ENCODE results near the gene MBD5.

DNA sequence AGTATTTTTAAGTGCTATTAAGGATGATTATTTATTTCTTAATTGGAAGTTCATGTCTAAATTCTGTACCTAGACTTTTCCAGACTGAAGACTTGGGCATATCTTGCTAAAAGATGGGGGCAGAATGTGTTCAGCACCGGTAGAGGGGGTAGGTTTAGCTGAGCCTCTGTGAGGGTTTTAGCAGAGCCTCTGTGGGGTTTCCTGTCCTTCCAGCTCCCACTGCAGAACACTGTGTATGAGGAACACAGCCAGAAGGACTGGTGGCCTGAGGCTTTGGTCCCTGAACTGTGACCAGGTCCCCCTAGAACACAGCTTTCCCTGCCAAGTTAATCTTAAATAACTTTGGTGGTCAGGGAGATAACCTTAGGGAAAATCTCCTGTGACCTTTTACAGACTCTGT, 500.3 kb downstream of the MBD5 start:
- TF ChIP-seq POLR2A (IDR thresholded peaks at IDR 0.05): no peak
- TF ChIP-seq, protein P1, sequence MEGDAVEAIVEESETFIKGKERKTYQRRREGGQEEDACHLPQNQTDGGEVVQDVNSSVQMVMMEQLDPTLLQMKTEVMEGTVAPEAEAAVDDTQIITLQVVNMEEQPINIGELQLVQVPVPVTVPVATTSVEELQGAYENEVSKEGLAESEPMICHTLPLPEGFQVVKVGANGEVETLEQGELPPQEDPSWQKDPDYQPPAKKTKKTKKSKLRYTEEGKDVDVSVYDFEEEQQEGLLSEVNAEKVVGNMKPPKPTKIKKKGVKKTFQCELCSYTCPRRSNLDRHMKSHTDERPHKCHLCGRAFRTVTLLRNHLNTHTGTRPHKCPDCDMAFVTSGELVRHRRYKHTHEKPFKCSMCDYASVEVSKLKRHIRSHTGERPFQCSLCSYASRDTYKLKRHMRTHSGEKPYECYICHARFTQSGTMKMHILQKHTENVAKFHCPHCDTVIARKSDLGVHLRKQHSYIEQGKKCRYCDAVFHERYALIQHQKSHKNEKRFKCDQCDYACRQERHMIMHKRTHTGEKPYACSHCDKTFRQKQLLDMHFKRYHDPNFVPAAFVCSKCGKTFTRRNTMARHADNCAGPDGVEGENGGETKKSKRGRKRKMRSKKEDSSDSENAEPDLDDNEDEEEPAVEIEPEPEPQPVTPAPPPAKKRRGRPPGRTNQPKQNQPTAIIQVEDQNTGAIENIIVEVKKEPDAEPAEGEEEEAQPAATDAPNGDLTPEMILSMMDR (IDR thresholded peaks at IDR 0.05): no peak

Measured in prostate gland (tissue), 2 donors.